Right lobe of liver (tissue), 4 donors: ENCODE results near the gene GLYATL1B.
"Not testable (repeated sequence)": the region's sequence is repeated elsewhere in the genome, so short reads cannot be mapped to it uniquely, and the experiment has no call there.

Experiments used
- CTCF ChIP-seq, 4 donors: fragments of 200-600 bp in 3 of 4; fragments of 450-650 bp in 1 of 4; IDR thresholded peaks; one replicate each; pipeline versions ENCODE4 v1.5.1 to v1.8.0; 2016 to 2022; ENCODE audit warnings: antibody characterized with exemption in 4 of 4, mild to moderate bottlenecking in 2 of 4
- POLR2A ChIP-seq: fragments of 450-650 bp; IDR thresholded peaks from one replicate; pipeline ENCODE4 v1.6.1; 2017; ENCODE audit warnings: antibody characterized with exemption, mild to moderate bottlenecking
- donor health status: DM: no; HTN: no; CAD: no.
- donor health status: DM: no; HTN: no; CAD: no.
- donor health status: DM: no; HTN: yes; CAD: no.

GRCh38 chr11:59086007-59086406, at the start of gene GLYATL1B:
- TF ChIP-seq CTCF (IDR thresholded peaks at IDR 0.05); POLR2A: not testable (repeated sequence)
